DMS53 (cell line): Measurements from ENCODE around the gene HDHD3.

Experiments used
- DNase-seq: peaks from one replicate; lab custom pipeline; 2025; lab: John Stamatoyannopoulos, UW

HDHD3 gene

DNA sequence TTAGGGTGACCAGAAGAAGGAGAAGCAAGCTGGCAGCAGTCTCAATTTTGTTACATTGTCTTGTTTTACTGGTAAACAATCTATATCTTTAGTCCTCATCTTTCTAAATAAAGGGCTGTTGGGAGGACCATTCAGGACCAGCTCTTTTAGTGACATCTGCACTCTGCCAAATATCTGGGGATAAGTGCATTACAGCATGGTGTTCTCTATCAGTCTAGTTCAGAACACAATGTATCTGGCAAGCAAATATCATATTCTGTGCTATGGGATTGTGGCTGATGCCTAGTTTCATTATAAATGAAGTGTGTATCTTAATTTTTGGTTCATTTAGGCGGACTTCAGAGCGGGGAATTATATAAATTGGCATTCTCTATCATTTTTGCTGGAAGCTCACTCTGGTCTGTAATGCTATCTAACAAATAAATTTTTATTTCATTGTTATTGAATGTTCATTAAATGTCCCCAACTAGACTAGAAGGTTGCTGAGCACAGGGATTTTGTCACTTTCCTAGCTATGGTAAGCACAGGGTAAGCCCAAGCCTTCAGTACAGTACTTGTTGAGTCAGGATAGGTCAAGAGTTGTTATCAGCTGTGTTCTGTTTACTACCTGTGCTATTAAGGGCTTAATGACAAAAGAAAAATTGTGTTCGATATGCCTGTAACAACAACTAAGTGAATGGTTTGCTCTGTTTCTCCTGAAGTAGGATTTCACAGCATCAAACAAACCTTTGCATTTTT, 48.6 kb downstream of the HDHD3 start:
- no peak for DNase-seq

DNA sequence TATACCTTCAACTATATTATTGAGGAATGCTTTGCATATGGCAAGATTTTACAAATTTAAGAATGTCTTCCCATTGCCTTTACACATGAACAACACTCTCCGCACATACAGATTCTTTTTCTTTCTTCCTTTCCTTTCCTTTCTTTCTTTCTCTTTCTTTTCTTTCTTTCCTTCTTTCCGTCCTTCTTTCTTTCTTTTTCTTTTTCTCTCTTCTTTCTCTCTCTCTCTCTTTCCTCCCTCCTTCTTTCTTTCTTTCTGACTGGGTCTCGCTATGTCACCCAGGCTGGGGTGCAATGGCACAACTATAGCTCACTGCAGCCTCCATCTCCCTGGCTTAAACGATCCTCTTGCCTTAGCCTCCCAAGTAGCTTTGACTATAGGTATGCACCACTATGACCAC, 50.6 kb downstream of the HDHD3 start:
- DNase-seq = no peak
